Mucosa of stomach (tissue), 1 donor: ENCODE data around the gene XRCC2.
"Not testable (repeated sequence)": the region's sequence is repeated elsewhere in the genome, so short reads cannot be mapped to it uniquely, and the experiment has no call there.

Experiments
- H3K27me3 ChIP-seq: one replicate; pipeline ENCODE4 v1.7.0; 2013; ENCODE audit warnings: mild to moderate bottlenecking, low read length; ENCODE audit not compliant: control insufficient read depth, insufficient read depth
- H3K36me3 ChIP-seq: one replicate; pipeline ENCODE4 v1.7.0; 2013; ENCODE audit warnings: low read length; ENCODE audit not compliant: control insufficient read depth, insufficient read depth
- H3K4me1 ChIP-seq: one replicate; pipeline ENCODE4 v1.7.0; 2013; ENCODE audit warnings: mild to moderate bottlenecking, low read length; ENCODE audit not compliant: control insufficient read depth, insufficient read depth
- H3K4me3 ChIP-seq: one replicate; pipeline ENCODE4 v1.7.0; 2013; ENCODE audit warnings: low read length
- H3K9ac ChIP-seq: one replicate; pipeline ENCODE4 v1.7.0; 2013; ENCODE audit warnings: mild to moderate bottlenecking, low read length, moderate library complexity
- H3K9me3 ChIP-seq: one replicate; pipeline ENCODE4 v1.7.0; 2013; ENCODE audit warnings: mild to moderate bottlenecking, low read length, moderate library complexity; ENCODE audit not compliant: control insufficient read depth
- donor health status: Pancreatic carcinoma.

Gene XRCC2

DNA sequence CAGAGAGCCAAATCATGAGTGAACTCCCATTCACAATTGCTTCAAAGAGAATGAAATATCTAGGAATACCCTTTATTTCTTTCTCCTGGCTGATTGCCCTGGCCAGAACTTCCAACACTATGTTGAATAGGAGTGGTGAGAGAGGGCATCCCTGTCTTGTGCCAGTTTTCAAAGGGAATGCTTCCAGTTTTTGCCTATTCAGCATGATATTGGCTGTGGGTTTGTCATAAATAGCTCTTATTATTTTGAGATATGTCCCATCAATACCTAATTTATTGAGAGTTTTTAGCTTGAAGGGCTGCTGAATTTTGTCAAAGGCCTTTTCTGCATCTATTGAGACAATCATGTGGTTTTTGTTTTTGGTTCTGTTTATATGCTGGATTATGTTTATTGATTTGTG is 47.2 kb downstream of the XRCC2 start:
- not testable (repeated sequence) for H3K4me1 ChIP-seq, H3K36me3 ChIP-seq, H3K4me3 ChIP-seq, H3K27me3 ChIP-seq, H3K9ac ChIP-seq, H3K9me3 ChIP-seq

DNA sequence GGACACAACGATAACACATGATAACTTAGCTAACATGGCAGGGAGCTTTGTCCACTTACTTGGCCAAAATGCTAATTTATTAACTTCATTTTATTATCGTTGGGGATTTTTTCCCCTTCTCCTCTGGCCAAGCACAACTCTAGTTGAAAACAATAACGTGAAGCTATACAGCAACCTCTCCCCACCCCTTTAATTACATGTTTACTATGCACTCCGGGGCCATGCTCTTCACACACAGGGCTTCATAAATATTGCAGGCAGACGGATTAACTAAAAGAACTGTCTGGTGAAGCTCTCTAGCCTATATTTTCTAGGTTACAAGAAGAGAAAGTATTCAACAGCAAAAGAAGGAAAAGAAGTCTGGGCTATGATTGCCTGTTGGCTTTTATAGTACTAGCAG is 51.7 kb downstream of the XRCC2 start:
- H3K36me3 ChIP-seq: no peaks in the 10 kb centered on the region
- no peak overlapping the region for H3K9ac ChIP-seq
- no peaks in the 10 kb centered on the region for H3K4me1 ChIP-seq
- no peaks in the 10 kb centered on the region for H3K9me3 ChIP-seq
- H3K27me3 ChIP-seq: no peaks in the 10 kb centered on the region
- H3K4me3 ChIP-seq: no peak overlapping the region

- no peak overlapping the region for H3K4me3 ChIP-seq
- no peaks in the 10 kb centered on the region for H3K4me1 ChIP-seq
- no peaks in the 10 kb centered on the region for H3K27me3 ChIP-seq
- no peak overlapping the region for H3K9ac ChIP-seq
- no peaks in the 10 kb centered on the region for H3K36me3 ChIP-seq
- H3K9me3 ChIP-seq: no peaks in the 10 kb centered on the region
These were observed 54.5 kb downstream of the XRCC2 start for GRCh38 chr7:152621426-152621825.

DNA sequence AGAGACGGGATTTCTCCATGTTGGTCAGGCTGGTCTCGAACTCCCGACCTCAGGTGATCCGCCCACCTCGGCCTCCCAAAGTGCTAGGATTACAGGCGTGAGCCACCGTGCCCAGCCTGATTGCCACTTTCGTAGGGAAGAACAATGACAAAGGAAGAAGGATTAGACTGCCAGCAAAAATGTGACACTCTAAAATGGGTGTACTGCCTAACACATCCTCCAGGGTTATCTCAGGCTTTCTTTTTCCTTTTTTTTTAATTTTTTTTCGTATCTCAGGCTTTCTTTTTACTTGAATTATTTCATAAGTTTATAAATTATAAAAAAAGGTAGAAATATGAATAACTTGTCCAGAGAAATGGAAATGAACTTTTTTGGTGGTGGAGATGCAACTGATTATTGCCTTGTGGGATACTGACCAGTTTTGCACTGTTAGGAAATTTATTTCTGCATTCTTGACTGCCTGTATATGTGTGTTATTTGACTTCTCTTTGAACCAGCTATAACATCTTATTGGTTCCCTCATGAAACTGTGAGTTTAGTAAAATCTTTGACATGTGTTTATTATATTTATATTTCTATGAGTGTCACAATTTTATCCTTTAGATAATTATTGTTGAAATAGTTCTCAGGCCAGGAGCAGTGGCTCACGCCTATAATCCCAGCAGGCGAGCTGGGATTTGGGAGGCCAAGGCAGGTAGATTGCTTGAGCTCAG is 56.8 kb downstream of the XRCC2 start:
- no peaks in the 10 kb centered on the region for H3K36me3 ChIP-seq
- H3K4me1 ChIP-seq: no peaks in the 10 kb centered on the region
- no peaks in the 10 kb centered on the region for H3K27me3 ChIP-seq
- H3K9ac ChIP-seq: no peak overlapping the region
- no peak overlapping the region for H3K4me3 ChIP-seq
- no peaks in the 10 kb centered on the region for H3K9me3 ChIP-seq

- Histone ChIP-seq H3K9ac (no peak overlapping the region), H3K36me3 (no peaks in the 10 kb centered on the region), H3K4me1 (no peaks in the 10 kb centered on the region), H3K4me3 (no peak overlapping the region), H3K9me3 (no peaks in the 10 kb centered on the region), H3K27me3 (no peaks in the 10 kb centered on the region)
These were observed 57.5 kb downstream of the XRCC2 start for GRCh38 chr7:152618427-152618826.

GRCh38 chr7:152617056-152617455 is 58.9 kb downstream of the XRCC2 start:
- H3K4me3 ChIP-seq: no peak overlapping the region
- no peaks in the 10 kb centered on the region for H3K4me1 ChIP-seq
- no peak overlapping the region for H3K9ac ChIP-seq
- no peaks in the 10 kb centered on the region for H3K36me3 ChIP-seq
- no peaks in the 10 kb centered on the region for H3K27me3 ChIP-seq
- H3K9me3 ChIP-seq: no peaks in the 10 kb centered on the region

DNA sequence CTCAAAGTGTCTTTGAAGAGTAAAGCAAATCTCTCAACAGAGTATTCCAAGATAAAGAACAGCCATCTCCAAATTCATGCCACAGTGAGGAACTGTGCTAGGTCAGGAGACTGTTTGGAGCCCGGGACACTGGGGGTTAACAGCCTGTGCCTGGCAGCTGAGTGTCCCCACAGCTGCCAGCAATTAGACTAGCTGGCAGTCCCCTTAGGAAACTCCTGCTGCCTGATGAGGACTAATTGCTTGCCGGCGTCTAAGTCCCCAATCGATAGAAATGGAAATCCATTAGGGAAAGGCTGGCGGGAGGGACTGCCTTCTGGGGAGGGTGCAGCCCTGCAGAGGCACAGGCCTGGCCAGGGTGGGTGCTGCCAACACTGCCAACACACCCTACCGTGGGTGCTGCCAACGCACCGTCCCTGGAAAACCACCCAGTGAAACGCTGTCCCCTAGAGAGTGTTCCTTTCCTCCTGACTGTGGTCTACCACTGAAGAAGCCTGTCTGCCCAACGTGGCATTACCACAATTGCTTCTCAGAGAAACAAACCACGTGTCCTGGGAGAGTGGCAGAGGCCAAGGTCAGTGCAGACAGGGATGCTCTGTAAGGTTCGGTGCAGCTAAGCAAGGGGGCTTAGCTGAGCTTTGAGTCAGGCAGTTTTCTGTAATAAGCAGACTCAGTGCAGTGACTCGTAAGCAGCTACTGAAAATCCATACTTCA is 60.8 kb downstream of the XRCC2 start:
- no peaks in the 10 kb centered on the region for H3K9me3 ChIP-seq

GRCh38 chr7:152608656-152609055 is 67.3 kb downstream of the XRCC2 start:
- H3K36me3 ChIP-seq: no peaks in the 10 kb centered on the region
- no peaks in the 10 kb centered on the region for H3K9me3 ChIP-seq
- no peaks in the 10 kb centered on the region for H3K27me3 ChIP-seq
- no peak overlapping the region for H3K9ac ChIP-seq
- H3K4me3 ChIP-seq: no peak overlapping the region
- no peaks in the 10 kb centered on the region for H3K4me1 ChIP-seq

More for the DNA sequence above, 60.8 kb downstream of the XRCC2 start:
- Histone ChIP-seq H3K9ac (no peak overlapping the region), H3K36me3 (no peaks in the 10 kb centered on the region), H3K27me3 (no peaks in the 10 kb centered on the region), H3K4me3 (no peak overlapping the region), H3K4me1 (no peaks in the 10 kb centered on the region)

DNA sequence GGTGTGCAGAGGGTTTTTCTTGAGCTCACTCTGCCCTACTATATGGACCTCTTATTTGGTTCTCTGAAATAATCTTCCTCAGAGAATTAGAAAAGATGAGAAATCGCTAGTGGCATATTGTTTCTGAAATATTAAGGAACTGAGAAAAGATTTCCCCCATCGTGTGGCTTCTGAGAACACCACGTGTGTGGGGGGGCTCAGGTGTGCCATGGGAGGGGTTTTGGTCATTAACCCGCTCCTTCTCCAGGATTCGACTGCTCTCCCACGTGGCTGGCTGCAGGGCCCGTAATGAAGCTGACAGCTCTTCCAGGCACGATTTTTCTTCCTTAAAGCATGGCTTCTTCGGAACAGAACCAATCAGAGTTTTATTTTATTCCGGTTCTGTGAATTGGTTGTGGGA is 67.7 kb downstream of the XRCC2 start:
- H3K4me1 ChIP-seq: no peaks in the 10 kb centered on the region
- H3K9ac ChIP-seq: no peak overlapping the region
- H3K27me3 ChIP-seq: no peaks in the 10 kb centered on the region
- H3K4me3 ChIP-seq: no peak overlapping the region
- H3K36me3 ChIP-seq: no peaks in the 10 kb centered on the region
- H3K9me3 ChIP-seq: no peaks in the 10 kb centered on the region

DNA sequence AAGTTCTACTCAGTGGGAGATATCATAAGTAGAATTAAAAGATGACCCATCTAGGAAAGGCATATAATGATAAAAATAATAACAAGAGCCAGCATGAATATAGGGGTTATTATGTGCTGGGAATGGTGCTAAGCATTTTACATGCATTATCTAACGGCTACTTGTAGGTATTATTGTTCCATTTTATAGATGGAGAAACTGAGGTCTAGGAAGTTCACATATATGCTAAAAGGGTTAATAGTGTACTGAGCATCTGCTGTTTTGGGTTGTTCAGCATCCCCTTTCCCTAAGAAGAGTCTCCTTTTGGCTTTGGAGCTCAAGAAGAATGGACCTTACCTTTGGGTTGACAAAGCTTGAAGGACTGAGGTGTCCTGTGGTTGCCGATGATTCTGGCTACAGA is 68.9 kb downstream of the XRCC2 start:
- Histone ChIP-seq H3K9me3 (no peaks in the 10 kb centered on the region), H3K36me3 (no peaks in the 10 kb centered on the region), H3K4me1 (no peaks in the 10 kb centered on the region), H3K4me3 (no peak overlapping the region), H3K27me3 (no peaks in the 10 kb centered on the region), H3K9ac (no peak overlapping the region)

DNA sequence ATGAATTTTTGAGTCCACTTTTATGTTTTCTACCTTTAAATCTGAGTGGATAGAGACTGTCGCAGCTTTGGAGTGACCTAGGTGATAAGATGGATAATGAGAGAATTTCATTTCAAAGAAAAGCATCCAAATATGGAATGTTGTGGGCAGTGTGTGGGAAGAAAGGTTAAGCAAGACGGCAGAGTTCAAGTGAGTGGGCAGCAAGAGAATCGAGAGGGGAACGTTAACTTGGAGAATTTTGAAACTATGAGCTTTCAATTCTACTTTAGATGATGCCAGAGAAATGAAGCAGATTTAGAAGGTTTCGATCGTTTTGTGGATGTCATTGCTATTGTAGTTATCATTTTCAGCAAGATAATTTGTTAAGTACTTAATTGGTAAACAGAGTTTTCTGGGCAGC is 73.0 kb downstream of the XRCC2 start:
- H3K36me3 ChIP-seq: no peaks in the 10 kb centered on the region

DNA sequence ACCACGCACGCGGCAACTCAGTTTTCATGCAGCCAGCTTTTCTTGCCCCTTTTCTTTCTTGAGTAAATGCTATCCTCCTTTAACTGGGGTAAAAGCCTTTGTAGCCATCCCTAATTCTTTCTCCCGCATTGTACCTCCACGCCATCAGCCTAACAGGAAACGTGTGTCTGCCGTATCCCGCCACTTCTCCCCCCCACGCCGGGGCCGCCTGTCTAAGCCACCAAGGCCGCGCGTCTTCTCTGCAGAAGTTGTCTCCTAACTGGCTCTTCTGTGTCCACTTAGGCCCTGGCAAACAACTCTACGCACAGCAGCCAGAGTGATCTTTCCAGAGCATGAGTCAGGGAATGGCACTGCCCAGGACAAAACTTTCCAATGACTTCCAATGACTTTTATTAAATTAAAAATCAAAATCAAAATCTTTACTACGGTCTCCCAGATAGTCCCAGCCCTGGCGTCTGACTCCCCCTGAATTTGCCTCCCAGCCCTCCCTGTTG is 74.6 kb downstream of the XRCC2 start:
- H3K9me3 ChIP-seq: no peaks in the 10 kb centered on the region
- no peaks in the 10 kb centered on the region for H3K4me1 ChIP-seq
- H3K27me3 ChIP-seq: no peaks in the 10 kb centered on the region
- no peak overlapping the region for H3K9ac ChIP-seq
- H3K4me3 ChIP-seq: no peak overlapping the region
- no peaks in the 10 kb centered on the region for H3K36me3 ChIP-seq

More for the DNA sequence above, 73.0 kb downstream of the XRCC2 start:
- no peaks in the 10 kb centered on the region for H3K27me3 ChIP-seq
- no peak overlapping the region for H3K4me3 ChIP-seq
- no peak overlapping the region for H3K9ac ChIP-seq
- no peaks in the 10 kb centered on the region for H3K4me1 ChIP-seq
- no peaks in the 10 kb centered on the region for H3K9me3 ChIP-seq
